GM19372 (cell line): Measurements from ENCODE around the gene TBRG4.

Experiments used
- ATAC-seq: cut with Tn5 transposase; IDR thresholded peaks from one replicate; pipeline ENCODE4 v1.9.1; 2021; ENCODE audit warnings: mild to moderate bottlenecking, low read depth, moderate library complexity; ENCODE audit not compliant: unreplicated experiment

Gene TBRG4

GRCh38 chr7:45099891-45100760 lies 11.4 kb downstream of the TBRG4 start:
- ATAC-seq, result no peak

DNA sequence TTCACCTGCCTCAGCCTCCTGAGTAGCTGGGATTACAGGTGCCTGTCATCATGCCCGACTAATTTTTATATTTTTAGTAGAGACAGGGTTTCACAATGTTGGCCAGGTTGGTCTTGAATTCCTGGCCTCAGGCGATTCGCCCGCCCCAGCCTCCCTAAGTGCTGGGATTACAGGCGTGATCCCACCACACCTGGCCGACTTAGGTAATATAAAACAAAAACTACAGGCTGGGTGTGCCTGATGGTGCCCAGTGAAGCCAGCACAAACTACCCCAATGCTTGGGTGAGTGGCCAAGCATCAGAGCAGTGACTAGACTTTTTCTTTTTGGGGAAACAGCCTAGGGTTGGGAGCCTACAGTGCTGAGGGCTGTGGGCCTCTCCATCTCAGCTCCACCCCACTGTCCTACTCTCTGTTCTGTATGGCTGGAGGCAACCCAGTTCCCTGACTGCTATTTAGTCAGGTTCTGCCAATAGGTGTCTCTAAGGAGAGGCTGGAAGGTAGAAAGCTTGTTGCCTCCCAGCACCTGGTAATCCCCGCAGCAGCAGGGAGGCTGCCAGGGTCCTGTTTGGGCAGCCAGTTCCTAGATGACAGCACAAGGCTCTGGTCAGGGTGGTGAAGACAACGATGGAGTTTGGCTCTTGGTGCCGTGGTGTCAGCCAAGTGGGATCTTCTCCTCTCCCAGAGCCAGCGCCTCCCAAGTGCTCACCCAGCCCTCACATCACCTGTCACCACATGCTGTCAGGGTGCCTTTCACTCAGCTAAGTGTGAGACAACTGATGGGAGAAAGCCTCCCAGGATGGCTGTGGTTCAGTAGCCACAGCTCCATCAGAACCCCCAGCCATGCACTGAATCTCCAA lies 12.3 kb downstream of the TBRG4 start:
- ATAC-seq, result no peak

- ATAC-seq, result no peak
Observed at GRCh38 chr7:45092931-45093235, 18.6 kb downstream of the TBRG4 start.

DNA sequence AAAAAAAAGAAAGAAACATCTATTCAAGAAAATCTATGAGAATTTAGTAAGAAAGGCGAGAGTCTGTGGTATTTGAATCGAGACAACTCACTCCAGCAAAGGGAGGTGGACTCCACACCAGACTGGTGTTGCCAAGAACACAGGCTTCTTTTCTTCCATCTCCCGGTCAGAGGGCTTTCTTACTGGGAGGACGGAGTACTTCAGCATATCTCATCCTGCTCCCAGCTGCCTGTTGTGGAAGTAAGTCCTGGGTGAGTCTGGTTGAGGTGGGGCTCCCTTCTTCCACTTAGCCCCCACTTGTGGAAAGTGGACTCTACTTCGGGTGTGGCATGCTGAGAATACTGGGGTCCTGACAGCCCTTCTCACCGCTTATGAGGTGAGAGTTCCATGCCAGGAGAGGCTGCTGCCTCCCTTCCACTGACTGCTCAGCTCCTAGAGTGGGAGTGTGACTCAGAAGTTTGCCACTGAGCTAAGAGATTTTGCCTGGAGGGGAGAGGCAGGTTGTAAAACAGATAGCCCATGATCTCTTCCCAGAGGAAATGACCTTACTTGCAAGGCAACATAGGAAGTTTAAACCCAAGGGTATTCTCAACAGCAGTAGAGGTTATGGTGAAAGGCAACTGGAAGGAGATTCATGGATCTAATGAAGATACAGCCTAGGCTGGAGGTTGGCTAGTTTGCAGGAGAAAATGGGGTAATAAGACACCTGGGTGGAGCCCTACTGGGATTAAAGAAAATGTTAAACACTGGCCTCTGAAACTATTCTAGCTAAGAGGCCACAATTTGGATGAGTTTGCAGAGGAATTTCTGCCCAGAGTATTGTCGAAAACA lies 19.2 kb downstream of the TBRG4 start:
- ATAC-seq, result no peak

- ATAC-seq, result no peak
Observed at GRCh38 chr7:45089341-45089891, 22.1 kb downstream of the TBRG4 start.

- ATAC-seq, result no peak
Observed at GRCh38 chr7:45088821-45089340, 22.6 kb downstream of the TBRG4 start, which contains the start of gene NACAD. Gene NACAD (minus strand): TSS chr7:45088969. CDS start chr7:45088894, 75 bp downstream.

- ATAC-seq, result no peak
Observed at GRCh38 chr7:45088146-45088701, 23.3 kb downstream of the TBRG4 start.

- ATAC-seq, result no peak
Observed at GRCh38 chr7:45087301-45088145, 24.0 kb downstream of the TBRG4 start.

GRCh38 chr7:45086331-45087065 lies 25.0 kb downstream of the TBRG4 start:
- no peak for ATAC-seq

GRCh38 chr7:45085619-45086200 lies 25.8 kb downstream of the TBRG4 start:
- ATAC-seq, result no peak

DNA sequence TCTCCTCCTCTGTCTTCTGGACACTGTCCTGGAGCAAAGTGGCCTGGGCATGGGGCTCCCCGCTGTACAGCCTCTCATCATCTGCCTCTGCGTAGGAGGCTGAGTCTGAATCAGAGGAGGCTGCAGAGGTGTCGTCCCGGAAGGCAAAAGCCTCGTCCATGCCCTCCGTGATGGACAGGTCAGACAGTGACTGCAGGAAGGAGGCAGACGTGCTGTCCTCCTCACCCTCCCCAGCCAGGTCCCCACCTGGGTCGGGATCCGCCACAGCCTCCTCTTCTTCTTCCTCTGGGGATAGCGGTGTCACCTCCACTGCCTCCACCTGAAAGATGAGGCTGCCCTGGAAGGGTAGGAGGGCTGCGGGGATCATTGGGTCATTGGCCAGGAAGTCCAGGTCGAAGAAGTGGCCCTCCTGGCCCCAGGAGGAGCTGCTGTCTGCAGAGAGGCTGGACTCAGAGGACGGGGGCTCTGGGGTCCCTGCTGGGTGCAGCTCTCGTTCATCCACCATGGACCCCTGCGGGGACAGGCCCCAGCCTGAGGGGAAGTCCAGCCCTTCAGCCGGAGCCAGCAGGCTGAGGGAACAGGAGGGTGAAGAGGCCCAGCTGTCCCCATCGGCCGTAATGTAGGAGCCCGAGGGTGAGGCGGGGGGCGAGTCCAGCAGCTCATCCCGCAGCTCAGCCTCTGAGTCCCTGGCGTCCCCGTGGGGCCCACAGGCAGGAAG lies 26.4 kb downstream of the TBRG4 start:
- ATAC-seq, result no peak

DNA sequence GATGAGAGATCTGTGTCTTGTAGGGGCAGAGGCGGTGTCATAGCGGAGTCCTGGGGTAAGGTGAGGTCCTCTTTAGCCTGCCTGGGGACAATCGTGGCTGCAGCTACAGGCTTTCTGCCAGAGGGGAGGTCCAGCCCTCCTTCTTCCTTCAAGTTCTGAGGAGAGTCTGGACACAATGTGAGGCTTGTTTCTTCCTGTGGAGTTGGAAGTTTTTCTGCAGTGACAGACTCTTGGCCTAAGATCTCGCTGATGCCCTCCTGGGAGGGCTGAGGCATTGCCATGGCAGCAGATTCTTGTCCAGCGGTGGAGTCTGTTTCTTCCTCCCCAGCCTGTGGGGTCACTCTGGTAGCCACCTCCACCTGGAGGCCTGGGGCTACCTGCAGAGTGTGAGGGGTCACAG lies 27.2 kb downstream of the TBRG4 start:
- no peak for ATAC-seq

DNA sequence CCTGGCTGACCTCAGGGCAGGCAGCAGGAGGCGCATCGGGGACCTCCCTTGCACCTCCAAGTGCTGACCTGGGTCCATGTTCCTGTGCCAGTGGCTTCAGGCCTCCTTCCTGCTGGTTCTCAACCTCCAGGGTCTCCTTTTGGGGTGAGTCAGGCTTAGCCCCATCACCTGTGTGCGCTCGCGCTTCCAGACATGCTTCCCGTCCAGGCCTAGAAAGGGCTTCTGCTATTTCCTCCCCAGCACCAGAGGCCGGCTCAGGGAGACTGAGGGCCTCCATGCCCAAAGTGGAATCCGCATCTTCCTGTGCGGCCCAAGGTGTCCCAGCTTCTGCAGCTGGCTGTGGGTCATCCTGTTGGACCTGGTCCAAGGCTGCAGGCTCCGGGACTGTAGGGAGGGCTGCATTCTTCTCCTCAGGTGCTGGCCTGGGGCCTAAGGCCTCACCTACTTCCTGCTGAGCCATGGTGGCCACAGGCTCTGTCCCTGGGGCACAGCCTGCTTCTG lies 28.6 kb downstream of the TBRG4 start:
- no peak for ATAC-seq

DNA sequence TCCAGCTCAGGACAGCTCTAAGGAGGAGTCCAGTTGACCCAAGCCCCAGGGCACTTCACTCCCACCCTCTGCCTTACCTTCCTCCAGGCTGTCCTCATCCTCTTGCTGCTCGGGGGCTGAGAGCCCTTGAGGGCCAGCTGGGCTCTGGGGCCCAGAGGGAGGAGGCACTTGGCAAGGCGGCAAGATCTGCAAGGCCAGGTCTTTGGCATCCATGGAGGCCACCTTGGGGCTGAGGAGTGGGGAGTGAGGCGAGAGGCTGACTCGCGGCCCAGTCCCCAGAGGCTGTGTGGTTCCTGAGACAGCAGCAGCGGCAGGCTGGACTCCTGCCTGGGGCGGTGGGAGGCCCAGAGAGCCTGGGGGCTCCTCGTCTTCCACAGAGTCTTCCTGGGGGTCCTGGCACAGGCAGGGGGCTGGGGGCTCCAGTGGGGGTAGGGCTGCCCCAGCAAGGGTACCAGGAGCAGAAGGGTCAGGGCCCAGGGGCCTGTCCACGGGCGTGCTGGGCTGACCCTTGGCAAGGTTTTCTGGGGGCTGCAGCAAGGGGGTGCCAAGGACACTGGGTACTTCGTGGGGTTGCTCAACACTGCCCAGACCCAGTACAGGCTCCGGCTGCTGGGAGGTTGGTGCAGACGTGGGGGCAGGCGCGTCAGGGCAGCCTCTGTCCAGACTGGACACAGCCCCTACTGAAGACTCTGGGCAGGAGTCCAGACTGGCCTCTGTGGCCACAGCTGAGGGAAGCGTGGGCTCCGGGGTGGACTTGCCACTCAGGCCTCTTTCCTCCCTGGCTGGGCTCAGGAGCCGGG lies 29.3 kb downstream of the TBRG4 start:
- no peak for ATAC-seq

GRCh38 chr7:45081670-45081974 lies 29.9 kb downstream of the TBRG4 start:
- no peak for ATAC-seq

- ATAC-seq, result no peak
Observed at GRCh38 chr7:45080958-45081669, 30.4 kb downstream of the TBRG4 start.
